GM19468 (cell line): Measurements from ENCODE around the gene COMMD7.

Source experiments
- ATAC-seq: cut with Tn5 transposase; IDR thresholded peaks from one replicate; pipeline ENCODE4 v1.9.1; 2021; ENCODE audit warnings: mild to moderate bottlenecking, moderate library complexity, moderate number of reproducible peaks; ENCODE audit not compliant: unreplicated experiment; ENCODE audit errors: extremely low read depth

Gene COMMD7

GRCh38 chr20:32682508-32682987 is 60.7 kb downstream of the COMMD7 start:
- ATAC-seq = no peak

- no peak for ATAC-seq
Observed at GRCh38 chr20:32681175-32682084, 61.8 kb downstream of the COMMD7 start.

- ATAC-seq = no peak
Observed at GRCh38 chr20:32680544-32681174, 62.6 kb downstream of the COMMD7 start.

- no peak for ATAC-seq
Observed at GRCh38 chr20:32678948-32679347, 64.3 kb downstream of the COMMD7 start.

- ATAC-seq = no peak
Observed at GRCh38 chr20:32675223-32675975, 67.9 kb downstream of the COMMD7 start.

- ATAC-seq = no peak
Observed at GRCh38 chr20:32674362-32674789, 68.9 kb downstream of the COMMD7 start.

- ATAC-seq = no peak
Observed at GRCh38 chr20:32672982-32673851, 70.0 kb downstream of the COMMD7 start.

- no peak for ATAC-seq
Observed at GRCh38 chr20:32672394-32672981, 70.8 kb downstream of the COMMD7 start.

GRCh38 chr20:32670773-32671455 is 72.4 kb downstream of the COMMD7 start:
- ATAC-seq = no peak

GRCh38 chr20:32667027-32667426 is 76.2 kb downstream of the COMMD7 start:
- ATAC-seq = no peak

- ATAC-seq = no peak
Observed at GRCh38 chr20:32664678-32665159, 78.5 kb downstream of the COMMD7 start.

- ATAC-seq = no peak
Observed at GRCh38 chr20:32664012-32664677, 79.1 kb downstream of the COMMD7 start.

- ATAC-seq = no peak
Observed at GRCh38 chr20:32663335-32664011, 79.8 kb downstream of the COMMD7 start.

- no peak for ATAC-seq
Observed at GRCh38 chr20:32661820-32662528, 81.3 kb downstream of the COMMD7 start.

- no peak for ATAC-seq
Observed at GRCh38 chr20:32660661-32661060, 82.6 kb downstream of the COMMD7 start.

- no peak for ATAC-seq
Observed at GRCh38 chr20:32656827-32657226, 86.4 kb downstream of the COMMD7 start.
